Measurements from ENCODE around the gene NEK10.

Gene NEK10

GRCh38 chr3:27094721-27095120 is 274.5 kb downstream of the NEK10 start:
- no peak overlapping the region for H3K14ac ChIP-seq (ENCODE audit: low read length)
- no peaks in the 10 kb centered on the region for H3K4me1 ChIP-seq (ENCODE audit: control insufficient read depth in 1 of 2, insufficient read depth in 2 of 2, low read length in 2 of 2)
- H3K4me3 ChIP-seq (ENCODE audit: low read depth, low read length) = no peak overlapping the region
- H2AFZ ChIP-seq (ENCODE audit: insufficient read depth, low read length, poor library complexity) = no peak overlapping the region
- no peak overlapping the region for H3K27ac ChIP-seq (ENCODE audit: low read depth, low read length)
- no peak overlapping the region for H2BK12ac ChIP-seq (ENCODE audit: low read length)
- H3K4ac ChIP-seq (ENCODE audit: low read depth, low read length) = no peak overlapping the region
- no peak overlapping the region for H2AK5ac ChIP-seq (ENCODE audit: low read length)
- no peaks in the 10 kb centered on the region for H3K9me3 ChIP-seq (ENCODE audit: insufficient read depth, low read depth, low read length)
- no peak overlapping the region for H4K8ac ChIP-seq (ENCODE audit: low read depth, low read length)
- no peak overlapping the region for H3K4me2 ChIP-seq (ENCODE audit: low read length)
- no peak overlapping the region for H2BK5ac ChIP-seq (ENCODE audit: low read depth, low read length, poor library complexity)
- H3K36me3 ChIP-seq (ENCODE audit: control insufficient read depth in 1 of 2, insufficient read depth in 2 of 2, low read length in 2 of 2) = no peaks in the 10 kb centered on the region
- WGBS (ENCODE audit: extremely low coverage, insufficient coverage, insufficient read length) = no CpG with 5 or more reads among the region's 4 CpGs
- H3K79me1 ChIP-seq (ENCODE audit: low read length) = no peaks in the 10 kb centered on the region
- H4K91ac ChIP-seq (ENCODE audit: low read depth, low read length) = no peak overlapping the region
- no peak overlapping the region for H4K12ac ChIP-seq (ENCODE audit: low read depth, low read length)
- no peak for DNase-seq
- H3K9ac ChIP-seq (ENCODE audit: low read length) = no peak overlapping the region
- H3K27me3 ChIP-seq (ENCODE audit: insufficient read depth, low read length) = no peaks in the 10 kb centered on the region
- H3K79me2 ChIP-seq (ENCODE audit: control insufficient read depth, insufficient read depth, low read length, poor library complexity) = no peaks in the 10 kb centered on the region
- no peak overlapping the region for H2BK120ac ChIP-seq (ENCODE audit: insufficient read depth, low read length, poor library complexity)
- H3K18ac ChIP-seq (ENCODE audit: low read length) = no peak overlapping the region
- H3K23ac ChIP-seq (ENCODE audit: low read length) = no peak overlapping the region

DNA sequence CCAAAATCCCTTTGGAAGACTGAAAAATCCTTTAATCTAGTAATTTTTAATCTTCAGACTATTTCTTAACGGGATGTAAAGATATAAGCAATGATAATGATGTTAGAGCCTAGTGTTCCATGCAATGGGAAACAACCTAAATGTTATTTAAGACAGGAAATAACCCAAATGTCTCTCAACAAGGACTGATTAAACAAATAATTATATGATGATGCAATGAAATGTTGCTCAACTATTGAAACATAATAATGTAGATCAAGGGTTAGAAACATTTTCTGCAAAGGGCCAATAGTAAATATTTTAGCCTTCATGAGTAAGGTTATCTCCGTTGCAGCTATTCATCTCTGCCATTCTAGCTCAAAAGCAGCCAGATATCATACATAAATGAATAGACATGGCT is 275.4 kb downstream of the NEK10 start:
- Histone ChIP-seq H2BK5ac (ENCODE audit: low read depth, low read length, poor library complexity) (no peak overlapping the region), H2AFZ (ENCODE audit: insufficient read depth, low read length, poor library complexity) (no peak overlapping the region), H3K4me3 (ENCODE audit: low read depth, low read length) (no peak overlapping the region), H2BK120ac (ENCODE audit: insufficient read depth, low read length, poor library complexity) (no peak overlapping the region), H3K9me3 (ENCODE audit: insufficient read depth, low read depth, low read length) (no peaks in the 10 kb centered on the region), H3K23ac (ENCODE audit: low read length) (no peak overlapping the region), H3K79me1 (ENCODE audit: low read length) (no peaks in the 10 kb centered on the region), H3K18ac (ENCODE audit: low read length) (no peak overlapping the region), H2BK12ac (ENCODE audit: low read length) (no peak overlapping the region), H4K8ac (ENCODE audit: low read depth, low read length) (no peak overlapping the region), H2AK5ac (ENCODE audit: low read length) (no peak overlapping the region), H3K27me3 (ENCODE audit: insufficient read depth, low read length) (no peaks in the 10 kb centered on the region), H3K79me2 (ENCODE audit: control insufficient read depth, insufficient read depth, low read length, poor library complexity) (no peaks in the 10 kb centered on the region), H3K14ac (ENCODE audit: low read length) (no peak overlapping the region), H3K36me3 (ENCODE audit: control insufficient read depth in 1 of 2, insufficient read depth in 2 of 2, low read length in 2 of 2) (no peaks in the 10 kb centered on the region), H3K27ac (ENCODE audit: low read depth, low read length) (no peak overlapping the region), H4K91ac (ENCODE audit: low read depth, low read length) (no peak overlapping the region), H3K4me2 (ENCODE audit: low read length) (no peak overlapping the region), H4K12ac (ENCODE audit: low read depth, low read length) (no peak overlapping the region), H3K4ac (ENCODE audit: low read depth, low read length) (no peak overlapping the region), H3K4me1 (ENCODE audit: control insufficient read depth in 1 of 2, insufficient read depth in 2 of 2, low read length in 2 of 2) (no peaks in the 10 kb centered on the region), H3K9ac (ENCODE audit: low read length) (no peak overlapping the region)
- no CpG with 5 or more reads among the region's 2 CpGs for WGBS (ENCODE audit: extremely low coverage, insufficient coverage, insufficient read length)
- peak in 1 of 2 donors; percentile 6 for DNase-seq

DNA sequence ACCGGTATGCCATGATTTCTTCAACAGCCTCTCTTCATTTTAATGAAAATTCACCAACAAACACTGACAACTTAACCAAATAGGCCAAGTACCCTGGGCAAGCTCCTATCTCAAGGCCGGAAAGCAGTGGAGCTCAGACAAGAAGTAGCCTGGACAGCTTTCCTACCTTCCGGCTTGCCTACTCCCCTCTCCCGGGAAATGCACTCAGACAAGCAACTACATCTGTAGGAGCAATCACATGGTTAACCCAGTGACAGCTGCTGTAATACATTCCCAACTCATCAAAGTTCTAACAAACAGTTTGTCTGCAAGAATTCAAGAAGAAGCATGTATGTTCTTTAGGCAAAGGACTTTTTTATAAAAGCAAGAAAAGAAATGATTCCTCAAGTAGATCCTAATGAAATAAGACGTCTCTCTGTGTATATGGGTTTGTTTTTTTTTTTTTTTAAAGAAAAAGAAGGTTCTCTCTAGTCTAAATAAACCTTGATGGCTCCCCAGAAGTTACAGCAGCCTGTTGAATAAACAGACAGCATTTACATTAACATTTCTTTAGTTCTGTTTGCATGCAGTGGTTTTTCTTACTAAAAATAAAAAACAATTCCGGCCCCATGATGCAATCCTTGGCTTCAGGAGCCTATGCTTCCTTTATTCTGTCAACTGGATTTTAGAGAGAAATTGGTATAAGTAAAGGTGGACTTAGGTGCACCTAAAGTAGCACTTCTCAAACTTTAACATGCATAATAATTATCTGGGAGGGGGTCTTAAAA is 278.7 kb downstream of the NEK10 start:
- H3K4me2 ChIP-seq (ENCODE audit: low read length) = no peak overlapping the region
- no peak overlapping the region for H3K4me3 ChIP-seq (ENCODE audit: low read depth, low read length)
- no peaks in the 10 kb centered on the region for H3K79me1 ChIP-seq (ENCODE audit: low read length)
- H2BK12ac ChIP-seq (ENCODE audit: low read length) = no peak overlapping the region
- DNase-seq = no peak
- H3K23ac ChIP-seq (ENCODE audit: low read length) = no peak overlapping the region
- no peak overlapping the region for H4K8ac ChIP-seq (ENCODE audit: low read depth, low read length)
- H3K4me1 ChIP-seq (ENCODE audit: control insufficient read depth in 1 of 2, insufficient read depth in 2 of 2, low read length in 2 of 2) = peaks cover 0 to 2% of the 10 kb centered on the region in 2 experiments
- WGBS (ENCODE audit: extremely low coverage, insufficient coverage, insufficient read length) = no CpG with 5 or more reads among the region's 6 CpGs
- H2BK120ac ChIP-seq (ENCODE audit: insufficient read depth, low read length, poor library complexity) = no peak overlapping the region
- H3K9me3 ChIP-seq (ENCODE audit: insufficient read depth, low read depth, low read length) = no peaks in the 10 kb centered on the region
- no peak overlapping the region for H3K4ac ChIP-seq (ENCODE audit: low read depth, low read length)
- H2BK5ac ChIP-seq (ENCODE audit: low read depth, low read length, poor library complexity) = no peak overlapping the region
- no peak overlapping the region for H3K18ac ChIP-seq (ENCODE audit: low read length)
- H3K36me3 ChIP-seq (ENCODE audit: control insufficient read depth in 1 of 2, insufficient read depth in 2 of 2, low read length in 2 of 2) = no peaks in the 10 kb centered on the region
- no peaks in the 10 kb centered on the region for H3K79me2 ChIP-seq (ENCODE audit: control insufficient read depth, insufficient read depth, low read length, poor library complexity)
- H4K12ac ChIP-seq (ENCODE audit: low read depth, low read length) = no peak overlapping the region
- no peak overlapping the region for H2AK5ac ChIP-seq (ENCODE audit: low read length)
- no peak overlapping the region for H2AFZ ChIP-seq (ENCODE audit: insufficient read depth, low read length, poor library complexity)
- no peak overlapping the region for H3K9ac ChIP-seq (ENCODE audit: low read length)
- H3K27ac ChIP-seq (ENCODE audit: low read depth, low read length) = no peak overlapping the region
- H4K91ac ChIP-seq (ENCODE audit: low read depth, low read length) = no peak overlapping the region
- H3K14ac ChIP-seq (ENCODE audit: low read length) = no peak overlapping the region
- no peaks in the 10 kb centered on the region for H3K27me3 ChIP-seq (ENCODE audit: insufficient read depth, low read length)

DNA sequence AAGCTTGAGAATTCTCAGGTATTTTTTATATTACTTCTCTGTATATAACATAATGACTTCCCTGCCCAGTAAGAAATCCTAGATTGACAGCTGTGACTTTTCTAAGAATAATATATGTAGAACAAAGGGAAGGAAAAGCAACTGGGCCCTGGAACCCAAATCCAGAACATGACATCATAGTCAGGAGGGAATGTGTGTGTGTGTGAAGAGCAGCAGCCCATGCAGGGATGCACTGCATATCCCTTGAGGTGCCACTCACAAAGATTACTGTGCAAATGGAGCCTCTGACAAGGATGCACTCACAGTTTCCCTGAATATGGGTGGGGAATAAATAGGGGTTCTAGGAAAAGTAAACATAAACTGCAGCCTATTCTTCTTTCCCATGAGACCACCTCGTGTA is 279.5 kb downstream of the NEK10 start:
- no peak overlapping the region for H4K8ac ChIP-seq (ENCODE audit: low read depth, low read length)
- no peak overlapping the region for H2BK12ac ChIP-seq (ENCODE audit: low read length)
- no peak for DNase-seq
- H2BK5ac ChIP-seq (ENCODE audit: low read depth, low read length, poor library complexity) = no peak overlapping the region
- H3K18ac ChIP-seq (ENCODE audit: low read length) = no peak overlapping the region
- H3K14ac ChIP-seq (ENCODE audit: low read length) = no peak overlapping the region
- no peaks in the 10 kb centered on the region for H3K79me2 ChIP-seq (ENCODE audit: control insufficient read depth, insufficient read depth, low read length, poor library complexity)
- WGBS (ENCODE audit: extremely low coverage, insufficient coverage, insufficient read length) = no CpG with 5 or more reads among the region's 1 CpG
- no peak overlapping the region for H2BK120ac ChIP-seq (ENCODE audit: insufficient read depth, low read length, poor library complexity)
- no peak overlapping the region for H2AFZ ChIP-seq (ENCODE audit: insufficient read depth, low read length, poor library complexity)
- H4K91ac ChIP-seq (ENCODE audit: low read depth, low read length) = no peak overlapping the region
- no peak overlapping the region for H3K4me3 ChIP-seq (ENCODE audit: low read depth, low read length)
- no peaks in the 10 kb centered on the region for H3K9me3 ChIP-seq (ENCODE audit: insufficient read depth, low read depth, low read length)
- no peak overlapping the region for H3K4me2 ChIP-seq (ENCODE audit: low read length)
- no peak overlapping the region for H3K9ac ChIP-seq (ENCODE audit: low read length)
- H4K12ac ChIP-seq (ENCODE audit: low read depth, low read length) = no peak overlapping the region
- peaks cover 0 to 2% of the 10 kb centered on the region in 2 experiments for H3K4me1 ChIP-seq (ENCODE audit: control insufficient read depth in 1 of 2, insufficient read depth in 2 of 2, low read length in 2 of 2)
- H3K4ac ChIP-seq (ENCODE audit: low read depth, low read length) = no peak overlapping the region
- no peak overlapping the region for H3K23ac ChIP-seq (ENCODE audit: low read length)
- no peaks in the 10 kb centered on the region for H3K36me3 ChIP-seq (ENCODE audit: control insufficient read depth in 1 of 2, insufficient read depth in 2 of 2, low read length in 2 of 2)
- no peaks in the 10 kb centered on the region for H3K27me3 ChIP-seq (ENCODE audit: insufficient read depth, low read length)
- H2AK5ac ChIP-seq (ENCODE audit: low read length) = no peak overlapping the region
- no peaks in the 10 kb centered on the region for H3K79me1 ChIP-seq (ENCODE audit: low read length)
- no peak overlapping the region for H3K27ac ChIP-seq (ENCODE audit: low read depth, low read length)
